ENCODE measurements around the gene IGLON5.

IGLON5 gene

DNA sequence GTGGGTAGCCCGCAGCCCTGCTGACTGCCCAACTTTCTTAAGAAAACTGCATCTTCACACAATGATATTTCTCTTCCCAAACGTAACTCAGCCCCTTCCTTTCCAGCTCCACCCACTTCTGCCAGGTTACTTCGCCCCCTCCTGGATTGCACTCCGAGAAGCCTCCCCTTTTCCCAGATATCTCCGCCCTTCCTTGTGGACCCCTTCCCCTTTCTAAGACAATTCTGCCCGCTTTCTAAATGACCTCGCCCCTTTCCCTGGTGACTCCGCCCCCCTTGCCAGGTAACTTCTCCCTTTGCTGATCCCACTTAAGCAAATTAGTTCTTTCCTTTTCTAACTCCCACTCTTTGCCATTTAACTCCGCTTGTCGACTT lies 27.9 kb downstream of the IGLON5 start:
- no peak for DNase-seq (ENCODE audit: low spot score)

DNA sequence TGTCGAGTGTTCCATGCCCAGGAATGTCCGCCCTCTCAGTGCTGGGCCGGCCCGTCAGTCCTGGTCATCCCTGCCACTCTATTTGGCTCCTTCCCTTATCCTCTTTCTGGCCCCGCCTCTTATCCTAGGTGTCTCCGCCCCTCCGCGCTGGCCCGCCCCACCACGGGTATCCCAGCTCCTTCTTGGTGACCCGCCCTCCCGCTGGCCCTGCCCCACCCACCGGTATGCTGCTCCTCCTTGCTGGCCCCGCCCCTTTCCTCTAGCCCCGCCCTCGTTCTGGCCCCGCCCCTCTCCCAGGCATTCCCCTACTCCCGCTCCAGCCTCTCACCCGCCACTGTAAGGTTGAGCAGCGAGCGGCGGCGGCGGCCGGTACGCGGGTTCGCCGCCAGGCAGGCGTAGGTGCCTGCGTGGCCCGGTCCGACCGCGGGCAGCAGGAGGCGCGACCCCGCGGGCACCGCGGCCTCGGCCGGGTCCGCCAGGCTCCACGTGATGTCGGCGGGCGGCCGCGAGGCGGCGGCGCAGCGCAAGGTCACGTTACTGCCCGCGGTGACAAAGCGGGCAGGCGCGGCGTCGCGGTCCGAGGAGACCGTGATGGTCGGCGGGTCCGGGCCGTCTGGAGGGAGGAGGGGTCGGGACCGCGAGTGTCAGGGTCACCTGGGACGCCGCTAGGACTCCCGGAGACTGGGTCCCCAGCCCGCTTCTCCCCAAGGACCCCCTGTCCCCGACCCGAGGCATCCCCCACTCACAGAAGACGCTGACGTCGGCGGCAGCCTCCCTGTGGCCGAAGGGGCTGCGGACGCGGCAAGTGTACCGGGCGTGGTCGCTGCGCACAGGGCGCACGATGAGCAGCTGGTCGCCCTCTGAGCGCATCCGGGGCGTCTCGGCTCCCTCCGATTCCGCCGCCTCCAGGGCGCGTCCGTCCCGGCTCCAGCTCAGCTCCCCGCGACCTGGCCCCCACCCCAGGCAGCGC lies 28.5 kb downstream of the IGLON5 start:
- peak; percentile 94 for DNase-seq (ENCODE audit: low spot score)

DNA sequence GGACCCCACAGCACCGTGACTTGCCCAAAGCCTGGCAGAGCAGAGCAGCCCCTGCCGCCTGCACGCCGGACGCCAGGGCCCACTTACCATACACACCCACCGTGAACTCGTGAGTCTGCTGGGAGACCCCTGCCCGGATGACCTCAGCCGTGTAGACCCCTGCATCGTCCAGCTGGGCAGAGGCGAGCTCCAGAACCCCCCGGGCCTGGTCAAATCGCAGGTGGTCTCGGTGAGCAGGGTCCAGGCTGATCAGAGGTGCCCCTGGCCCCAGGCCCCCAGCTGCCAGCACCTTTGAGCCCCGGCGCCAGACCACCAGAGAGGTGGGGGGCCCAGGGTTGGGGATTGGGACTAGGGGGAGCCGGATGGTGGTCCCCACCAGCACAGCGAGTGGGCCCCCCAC lies 29.6 kb downstream of the IGLON5 start:
- DNase-seq (ENCODE audit: low spot score) = no peak

DNA sequence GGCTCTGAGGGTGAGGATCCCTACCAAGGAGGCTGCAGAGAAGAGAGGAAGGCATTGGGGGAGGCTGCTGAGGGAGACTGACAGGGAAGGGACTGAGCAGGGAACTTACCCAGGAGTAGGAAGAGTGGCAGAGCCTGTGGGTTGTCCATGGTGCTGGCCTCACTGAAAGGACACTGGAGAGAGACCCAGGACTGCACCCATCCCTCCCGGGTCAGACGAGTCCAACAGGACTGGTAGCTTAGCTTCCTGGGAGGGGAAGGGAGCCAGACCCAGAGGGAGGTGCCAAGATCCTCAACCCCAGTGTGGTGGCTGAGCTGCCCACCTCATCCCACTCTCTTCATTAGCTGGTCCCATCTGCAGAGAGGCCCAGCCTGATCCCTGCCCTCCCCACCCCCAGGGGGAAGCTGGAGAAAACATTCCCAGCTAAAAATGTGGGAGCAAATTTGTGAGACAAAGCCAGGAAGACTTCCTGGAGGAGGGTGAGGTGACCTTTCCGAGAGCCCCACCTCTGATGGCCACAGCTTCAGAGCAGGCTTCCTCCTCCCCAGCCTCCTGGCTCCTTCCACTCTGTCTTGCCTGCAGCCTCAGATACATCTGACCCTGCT lies 30.6 kb downstream of the IGLON5 start, which contains the start of gene VSIG10L:
TSS of gene VSIG10L (minus strand) at position 164 of the 605 bp plus-strand sequence. CDS start at position 149, 15 bp downstream.
- no peak for DNase-seq (ENCODE audit: low spot score)

DNA sequence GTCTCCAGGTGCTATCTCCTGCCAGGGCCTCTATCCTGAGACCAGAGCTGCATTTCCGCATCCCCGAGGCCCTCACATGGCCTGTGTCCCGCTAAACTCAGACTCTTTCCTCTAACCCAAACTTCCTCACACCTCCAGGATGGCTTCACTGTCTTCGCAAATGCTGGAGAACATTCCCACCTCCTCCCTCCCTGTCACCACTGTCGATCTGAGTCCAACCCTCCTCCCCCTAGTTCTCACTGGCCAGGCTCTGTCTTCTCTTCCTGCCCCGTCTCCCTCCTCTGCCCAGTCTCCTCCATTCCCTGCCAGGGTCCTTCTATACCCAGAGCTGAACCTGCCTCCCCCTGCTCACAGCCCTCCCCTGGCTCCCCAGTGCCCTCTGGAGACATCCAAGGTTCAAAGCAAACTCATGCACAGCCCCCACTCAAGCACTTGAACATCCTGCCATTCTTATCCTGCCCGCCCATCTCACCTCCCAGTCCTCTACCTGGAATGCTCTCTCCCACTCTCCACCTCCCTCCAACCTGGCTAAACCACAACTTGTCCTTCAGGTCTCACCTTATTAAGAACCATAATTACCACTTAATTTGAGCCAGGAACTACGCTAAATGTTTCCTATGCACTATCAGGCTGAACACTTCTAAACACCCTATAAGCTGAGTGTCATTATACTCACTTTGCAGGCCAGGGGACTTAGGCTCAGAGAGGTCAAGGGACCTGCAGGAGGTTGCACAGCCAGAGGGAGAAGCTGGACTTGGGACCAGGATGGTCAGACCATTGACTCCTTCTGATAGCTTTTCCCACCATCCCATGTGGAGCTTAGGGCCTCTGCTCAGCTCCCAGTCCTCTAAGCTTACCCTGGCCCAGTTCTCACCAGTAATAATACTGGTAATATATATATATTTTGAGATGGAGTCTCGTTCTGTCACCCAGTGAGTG lies 31.5 kb downstream of the IGLON5 start:
- no peak for DNase-seq (ENCODE audit: low spot score)

DNA sequence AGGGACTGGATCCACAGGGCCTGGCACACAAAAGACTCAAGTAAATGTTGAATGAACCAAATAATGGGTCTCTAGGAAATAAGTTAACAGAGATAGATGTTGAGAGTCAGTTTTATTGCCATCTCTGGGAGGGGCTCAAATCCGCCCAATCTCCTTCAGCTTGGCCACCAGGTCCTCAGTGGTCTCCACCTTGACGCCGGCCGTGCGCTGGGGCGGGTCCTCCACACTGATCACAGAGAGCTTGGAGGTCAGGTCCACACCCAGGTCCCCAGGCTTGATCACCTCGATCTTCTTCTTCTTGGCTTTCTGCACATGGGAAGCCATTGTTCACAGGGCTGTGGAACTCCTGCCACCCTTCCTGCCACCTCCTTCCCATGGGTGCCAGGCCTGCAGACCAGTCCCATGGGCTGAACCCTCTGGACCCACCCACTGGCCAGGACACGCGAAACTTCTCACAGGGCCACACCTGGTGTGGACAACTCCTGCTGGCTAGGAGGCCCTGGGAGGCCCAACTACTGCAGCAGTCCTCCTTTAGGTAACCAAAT lies 33.7 kb downstream of the IGLON5 start:
- DNase-seq (ENCODE audit: low spot score) = no peak

DNA sequence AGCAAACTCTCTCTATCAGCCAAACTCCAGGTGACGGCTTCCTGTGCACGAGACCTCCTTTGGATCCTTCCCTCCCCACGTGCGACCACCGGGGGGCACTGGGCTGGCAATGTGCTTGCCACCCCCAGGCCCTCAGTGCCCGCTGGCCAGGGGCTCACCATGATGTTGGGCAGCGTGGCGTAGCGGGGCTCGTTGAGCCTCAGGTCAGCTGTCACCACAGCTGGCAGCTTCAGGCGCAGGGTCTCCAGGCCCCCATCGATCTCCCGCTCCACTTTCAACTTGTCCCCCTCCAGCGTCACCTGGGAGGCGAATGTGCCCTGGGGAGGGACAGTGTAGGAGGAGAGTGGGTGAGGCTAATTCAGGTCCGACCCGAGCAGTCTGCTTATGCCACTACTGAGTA lies 35.3 kb downstream of the IGLON5 start:
- DNase-seq (ENCODE audit: low spot score) = no peak

DNA sequence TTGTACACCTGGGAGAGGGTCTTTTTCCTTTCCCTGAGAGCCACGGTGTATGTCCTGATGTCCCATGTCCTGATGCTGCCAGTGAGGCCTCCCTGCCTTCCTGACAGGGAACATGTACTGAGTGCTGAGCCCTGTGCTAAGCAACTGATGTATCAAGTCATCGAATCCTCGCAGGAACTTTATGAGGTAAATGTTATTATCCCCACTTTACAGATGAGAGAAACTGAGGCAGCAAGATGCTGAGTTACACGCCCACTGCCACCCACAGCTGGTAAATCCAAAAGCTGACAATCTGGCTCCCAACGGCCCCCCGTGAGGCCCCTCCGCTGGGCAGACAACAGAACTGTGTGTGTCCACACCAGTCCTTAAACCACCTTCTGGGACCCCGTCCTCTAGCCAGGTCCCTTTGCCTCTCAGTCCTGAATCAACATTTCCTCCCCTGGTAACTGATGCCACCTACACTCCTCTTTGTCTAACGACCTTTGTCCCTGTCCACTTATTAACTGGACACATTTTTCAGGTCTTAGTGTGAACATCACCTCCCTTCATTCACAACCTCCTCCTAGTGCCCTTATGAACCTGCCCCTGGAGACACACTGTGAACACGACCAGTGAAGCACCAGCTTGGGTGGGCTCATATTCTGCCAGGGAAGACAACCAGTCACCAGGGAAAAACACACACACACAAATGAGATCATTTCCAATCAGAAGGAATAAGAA lies 35.9 kb downstream of the IGLON5 start:
- DNase-seq (ENCODE audit: low spot score) = no peak

DNA sequence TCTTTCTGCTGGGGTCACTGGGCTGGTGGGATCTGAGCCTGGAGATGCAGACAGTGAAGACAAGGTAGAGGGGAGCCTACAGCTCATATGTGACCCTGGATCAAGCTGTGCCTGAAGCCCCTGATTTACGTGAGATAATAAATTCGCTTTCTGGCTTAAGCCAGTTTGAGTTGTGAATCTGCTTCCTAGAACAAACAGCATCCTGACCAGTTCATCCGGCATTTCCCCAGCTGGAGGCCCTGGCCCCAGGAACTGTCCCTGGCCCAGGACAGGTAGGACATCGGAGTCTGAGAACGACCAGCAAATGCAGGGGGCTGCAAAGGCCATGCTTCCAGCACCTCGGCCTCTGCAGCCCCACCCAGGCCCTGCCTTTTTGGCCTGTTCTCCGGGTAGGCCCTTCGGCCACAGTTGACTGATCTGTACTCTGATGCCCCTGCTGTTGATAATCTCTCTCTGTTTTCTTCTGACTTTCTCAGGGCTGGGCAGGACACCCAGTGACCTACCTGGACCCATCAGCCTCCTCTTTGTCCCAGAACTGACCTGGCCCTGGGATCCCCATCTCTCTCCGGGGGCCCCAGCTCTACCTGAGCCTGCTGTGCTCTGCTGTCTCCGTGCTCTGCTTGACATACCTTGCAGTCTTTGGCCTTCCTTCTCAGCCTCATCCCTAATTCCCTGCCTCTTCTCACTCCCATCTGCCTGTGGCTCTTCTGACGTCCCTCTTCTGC lies 40.0 kb downstream of the IGLON5 start:
- DNase-seq (ENCODE audit: low spot score) = no peak

DNA sequence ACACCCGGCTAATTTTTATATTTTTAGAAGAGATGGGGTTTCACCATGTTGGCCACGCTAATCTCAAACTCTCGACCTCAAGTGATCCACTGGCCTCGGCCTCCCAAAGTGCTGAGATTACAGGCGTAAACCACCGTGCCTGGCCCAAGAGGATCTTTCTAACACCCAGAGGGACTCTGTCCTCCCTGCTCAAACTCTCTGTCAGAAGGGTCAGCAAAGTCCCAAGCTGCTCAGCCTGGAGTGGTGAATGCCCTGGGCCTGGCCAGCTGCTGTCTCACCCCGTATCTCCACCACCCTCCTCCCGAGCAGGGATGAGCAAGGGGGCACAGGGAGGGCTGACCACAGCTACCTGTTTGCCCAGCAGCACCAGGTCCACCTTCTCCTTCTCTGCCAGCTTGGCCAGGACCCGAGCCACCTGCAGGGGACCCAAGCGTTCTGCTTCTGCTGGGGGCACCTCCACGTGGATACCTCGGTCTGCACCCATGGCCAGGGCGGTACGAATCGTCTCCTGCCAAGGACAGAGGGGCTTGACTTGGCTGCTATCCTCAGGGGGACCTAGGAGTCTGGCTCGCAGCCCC lies 41.4 kb downstream of the IGLON5 start:
- DNase-seq (ENCODE audit: low spot score) = no peak

DNA sequence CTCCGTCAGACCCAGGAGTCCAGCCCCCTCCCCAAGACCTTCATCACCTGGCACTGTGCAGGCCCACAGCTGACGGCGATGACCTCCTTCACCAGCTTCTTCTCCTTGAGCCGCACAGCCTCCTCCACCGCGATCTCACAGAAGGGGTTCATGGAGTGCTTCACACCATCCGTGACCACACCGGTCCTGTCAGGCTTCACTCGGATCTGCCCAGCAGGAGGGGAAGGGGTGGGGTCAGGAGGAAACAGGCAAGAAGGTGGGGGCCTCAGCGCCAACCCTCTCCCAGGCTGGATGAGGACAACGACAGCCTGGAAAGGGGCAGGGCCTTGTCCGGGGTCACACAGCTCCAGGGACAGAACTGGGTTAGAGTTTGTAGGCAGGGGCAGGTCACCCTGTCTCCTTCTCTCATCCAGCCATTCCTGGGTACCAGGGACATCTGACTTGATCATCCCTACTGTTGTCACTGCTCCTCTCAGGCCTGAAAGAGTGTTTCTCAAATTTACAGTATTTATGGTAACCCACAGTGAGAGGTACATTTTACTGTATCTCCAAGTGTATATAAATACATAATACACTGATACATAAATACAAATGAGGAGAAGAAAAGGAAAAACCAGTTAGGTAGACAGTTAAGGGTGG lies 42.8 kb downstream of the IGLON5 start:
- DNase-seq (ENCODE audit: low spot score) = no peak

DNA sequence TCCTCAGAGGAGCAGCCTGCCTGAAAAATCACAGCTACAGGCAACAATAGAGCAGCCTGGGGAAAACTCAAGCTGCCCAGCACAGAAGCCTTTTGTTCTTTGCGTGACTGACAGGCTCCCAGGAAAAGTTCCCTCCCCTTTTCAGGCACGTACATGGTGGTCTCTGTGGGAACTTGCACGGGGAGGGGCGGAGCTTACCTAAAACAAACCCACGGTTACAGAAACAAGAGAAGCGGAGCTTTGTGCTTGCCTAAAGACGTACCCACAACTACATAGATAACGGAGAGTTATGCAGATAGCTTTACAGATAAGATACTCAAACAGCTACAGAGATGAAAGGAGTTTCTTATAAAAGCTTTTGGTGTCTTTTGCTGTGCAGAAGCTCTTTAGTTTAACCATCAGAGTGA lies 43.3 kb downstream of the IGLON5 start:
- DNase-seq (ENCODE audit: low spot score) = no peak

DNA sequence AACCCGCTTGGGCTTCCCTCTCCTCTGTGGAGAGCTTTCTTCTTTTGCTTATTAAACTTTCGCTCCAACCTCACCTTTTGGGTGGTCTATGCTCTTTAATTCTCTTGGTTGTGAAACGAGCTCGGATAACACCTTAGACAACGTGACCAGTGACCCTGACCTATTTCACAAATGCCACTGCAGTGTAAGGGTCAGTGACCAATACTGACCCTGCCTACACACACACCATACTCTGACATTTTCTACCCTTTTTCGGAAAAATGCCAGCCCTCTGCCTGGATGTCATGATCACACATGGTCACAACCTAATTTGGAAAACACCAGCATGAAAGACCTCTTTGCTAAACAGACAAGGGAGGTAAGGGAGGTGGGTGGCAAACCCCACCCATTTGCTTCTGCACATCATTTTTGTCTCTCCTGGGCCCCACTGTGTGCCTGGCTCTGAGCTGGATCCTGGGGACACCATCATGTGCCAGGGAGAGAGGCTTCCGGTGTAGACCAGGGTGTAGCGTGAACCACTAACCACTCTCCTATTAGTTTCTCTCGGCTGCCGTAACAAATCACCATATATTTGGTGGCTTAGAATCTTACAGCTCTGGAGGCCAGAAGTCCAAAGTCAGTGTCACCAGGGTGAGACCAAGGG lies 44.8 kb downstream of the IGLON5 start:
- no peak for DNase-seq (ENCODE audit: low spot score)

DNA sequence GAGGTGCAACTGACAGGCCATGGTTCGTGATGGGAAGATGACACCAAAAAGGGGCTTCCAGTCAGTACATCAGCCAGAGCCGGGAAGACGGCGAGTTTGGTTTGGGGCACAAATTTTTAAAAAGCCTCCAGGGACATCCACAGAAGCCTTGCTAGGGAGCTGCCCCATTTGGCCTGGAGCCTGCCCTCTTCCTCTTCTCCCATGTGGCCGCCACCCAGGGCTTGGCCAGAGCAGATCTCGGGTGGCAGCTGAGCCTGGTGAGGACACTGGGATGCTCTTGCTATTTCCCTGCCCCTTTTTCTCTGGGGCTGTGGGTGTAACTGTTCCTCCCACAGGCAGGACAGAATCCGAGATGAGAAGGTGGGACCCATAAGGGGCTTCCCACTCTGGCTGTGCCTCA lies 46.5 kb downstream of the IGLON5 start:
- DNase-seq (ENCODE audit: low spot score) = no peak

DNA sequence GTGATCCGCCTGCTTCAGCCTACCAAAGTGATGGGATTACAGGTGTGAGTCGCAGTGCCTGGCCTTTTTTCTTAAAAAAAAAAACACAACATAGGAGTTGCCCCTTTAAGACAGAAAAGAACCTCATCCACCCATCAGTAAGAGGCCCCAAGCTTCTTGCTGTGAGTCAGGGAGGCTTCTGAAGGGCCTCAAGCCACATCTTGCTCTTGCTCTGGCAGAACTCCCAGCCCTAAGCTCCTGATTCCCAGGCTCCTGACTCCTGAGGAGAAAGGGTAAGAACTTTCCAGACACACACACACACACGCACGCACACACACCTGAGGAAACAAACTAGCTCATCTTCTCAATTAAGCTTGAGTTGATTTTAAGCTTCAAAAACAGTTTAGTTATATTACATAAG lies 47.9 kb downstream of the IGLON5 start:
- no peak for DNase-seq (ENCODE audit: low spot score)

DNA sequence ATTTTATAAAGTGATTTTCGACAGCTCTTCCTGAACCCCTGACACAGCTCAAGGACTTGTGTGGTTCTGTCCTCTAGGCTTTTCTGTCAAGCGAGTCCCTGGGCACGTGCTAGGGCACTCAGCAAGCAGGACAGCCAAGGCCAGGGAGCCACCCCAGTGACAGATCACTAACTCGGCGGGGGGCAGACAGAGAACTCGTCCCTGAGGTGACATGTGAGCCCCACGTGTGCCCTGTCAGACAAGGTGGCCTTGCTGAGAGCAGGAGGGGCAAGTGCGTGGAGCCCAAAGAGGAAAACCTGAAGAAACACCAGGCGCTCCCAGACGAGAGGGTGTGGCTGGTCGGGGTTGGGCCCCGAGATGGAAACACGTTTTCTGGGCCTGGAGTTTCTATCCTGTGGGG lies 49.8 kb downstream of the IGLON5 start:
- no peak for DNase-seq (ENCODE audit: low spot score)

DNA sequence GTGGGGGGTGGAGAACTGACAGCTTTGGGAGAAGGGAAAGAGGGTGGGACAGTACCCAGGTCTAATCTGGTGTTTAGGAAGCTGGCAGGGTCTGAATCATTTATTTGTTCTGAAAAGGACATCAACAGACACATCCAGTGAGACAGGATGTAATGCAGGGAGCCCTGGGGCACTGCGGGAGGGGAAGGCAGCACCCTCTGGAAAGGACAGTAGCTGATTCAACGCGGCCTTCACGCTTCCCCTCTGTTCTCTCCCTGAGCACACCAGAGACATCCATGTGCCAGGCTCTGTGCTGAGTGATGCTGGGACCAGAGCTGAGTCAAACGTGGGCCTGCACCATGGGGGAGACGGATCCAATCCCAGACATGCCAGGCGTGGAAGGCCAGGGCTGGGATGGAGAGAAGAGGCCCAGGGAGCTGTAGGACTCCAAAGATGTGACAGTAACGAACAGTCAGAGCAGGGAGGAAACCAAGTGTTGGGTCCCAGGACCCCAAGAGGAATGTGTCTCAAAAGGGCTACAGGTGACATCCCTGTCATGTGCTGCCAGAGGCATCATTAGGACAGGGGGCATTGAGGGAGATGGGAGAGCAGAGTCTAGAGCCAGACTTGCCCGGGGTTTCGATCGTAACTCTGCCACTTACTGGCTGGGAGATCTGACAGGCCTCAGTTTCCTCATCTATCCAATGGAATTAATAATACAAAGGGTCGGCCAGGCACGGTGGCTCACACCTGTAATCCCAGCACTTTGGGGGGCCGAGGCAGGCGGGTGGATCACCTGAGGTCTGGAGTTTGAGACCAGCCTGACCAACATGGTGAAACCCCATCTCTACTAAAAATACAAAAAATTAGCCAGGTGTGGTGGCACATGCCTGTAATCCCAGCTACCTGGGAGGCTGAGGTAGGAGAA lies 53.0 kb downstream of the IGLON5 start:
- DNase-seq (ENCODE audit: low spot score) = no peak
